Transverse colon (tissue), 4 donors: ENCODE measurements around the gene GJA10. TPM values are rescaled to one million over a fixed set of nuclear protein-coding genes. Genes with fewer than 3 reads are reported as not detected.

Source experiments
- DNase-seq: peaks from one replicate; pipeline ENCODE4 v3.0.0-alpha.2; 2019
- H3K27ac ChIP-seq, 4 donors: fragments of 200-600 bp; sonication (generic); 2 replicates each; pipeline ENCODE4 v1.5.1; 2016 to 2018; ENCODE audit warnings: inconsistent platforms in 4 of 4
- H3K27me3 ChIP-seq: fragments of 200-600 bp; sonication (generic); 2 replicates; pipeline ENCODE4 v1.5.1; 2017; ENCODE audit warnings: inconsistent platforms
- H3K36me3 ChIP-seq, 4 donors: fragments of 200-600 bp; sonication (generic); 2 replicates each; pipeline ENCODE4 v1.5.1; 2017 to 2019; ENCODE audit warnings: inconsistent platforms in 4 of 4
- H3K4me1 ChIP-seq, 4 donors: fragments of 200-600 bp; sonication (generic); 2 replicates each; pipeline ENCODE4 v1.5.1; 2017 to 2020; ENCODE audit warnings: inconsistent platforms in 4 of 4
- H3K4me3 ChIP-seq, 4 donors: fragments of 200-600 bp; sonication (generic); 1 replicate in 1 of 4; 2 replicates in 3 of 4; pipeline versions ENCODE4 v1.5.1 to v1.6.1; 2017 to 2019; ENCODE audit warnings: inconsistent platforms in 4 of 4
- H3K9me3 ChIP-seq, 2 donors: fragments of 200-600 bp; sonication (generic); 2 replicates each; pipeline ENCODE4 v1.5.1; 2017 to 2019; ENCODE audit warnings: inconsistent platforms in 2 of 2
- EP300 ChIP-seq: sonication (generic); formaldehyde crosslinking; IDR thresholded peaks from one replicate; pipeline ENCODE4 v1.6.1; 2017; ENCODE audit warnings: antibody characterized with exemption, low read depth
- POLR2A ChIP-seq: fragments of 450-650 bp; IDR thresholded peaks from one replicate; pipeline ENCODE4 v1.6.1; 2016; ENCODE audit warnings: antibody characterized with exemption, mild to moderate bottlenecking, moderate library complexity
- POLR2AphosphoS5 ChIP-seq, 3 donors: sonication (generic); formaldehyde crosslinking; IDR thresholded peaks; one replicate each; pipeline ENCODE4 v1.6.1; 2016; ENCODE audit warnings: antibody characterized with exemption in 3 of 3
- WGBS, 2 donors: methylation state at CpG; one replicate each; pipeline ENCODE4 v1.1.5; 2018; ENCODE audit warnings: low coverage in 1 of 2; 5-methylcytosine and 5-hydroxymethylcytosine counted together
- in situ Hi-C, 4 donors: fragments of 200-750 bp; cut with MboI; loops; one replicate each; pipeline versions ENCODE4 v1.15.0 to v1.15.1; 2017; ENCODE audit warnings: low sequenced_read_pairs in 3 of 4, low pct_ligation_motif_present in 1 of 4, low pct_unique_long_range_greater_than_20kb in 1 of 4
- intact Hi-C: fragments of 100-400 bp; cut with DNase I; formaldehyde crosslinking; loops from one replicate; pipeline ENCODE4 v1.15.1; 2023; ENCODE audit warnings: low total_unique reads
- total RNA-seq, 4 donors: library from RNA; depleted of rRNA; stranded (reverse); fragments of >200 nt; gene quantifications; one replicate each; pipeline ENCODE4 v1.1.0, GENCODE V29; 2016
- TF ChIP-seq, protein P1 (sequence below), 5 experiments: fragments of 200-600 bp in 3 of 5; fragments of 450-650 bp in 2 of 5; sonication (generic) in 3 of 5; IDR thresholded peaks; 1 replicate in 2 of 5; 2 replicates in 3 of 5; pipeline ENCODE4 v1.5.1; 2016 to 2017; ENCODE audit warnings: antibody characterized with exemption in 5 of 5, inconsistent platforms in 3 of 5, mild to moderate bottlenecking in 2 of 5, moderate library complexity in 1 of 5

Gene GJA10
- total RNA-seq, 4 donors from 2014 or later: not detected

DNA sequence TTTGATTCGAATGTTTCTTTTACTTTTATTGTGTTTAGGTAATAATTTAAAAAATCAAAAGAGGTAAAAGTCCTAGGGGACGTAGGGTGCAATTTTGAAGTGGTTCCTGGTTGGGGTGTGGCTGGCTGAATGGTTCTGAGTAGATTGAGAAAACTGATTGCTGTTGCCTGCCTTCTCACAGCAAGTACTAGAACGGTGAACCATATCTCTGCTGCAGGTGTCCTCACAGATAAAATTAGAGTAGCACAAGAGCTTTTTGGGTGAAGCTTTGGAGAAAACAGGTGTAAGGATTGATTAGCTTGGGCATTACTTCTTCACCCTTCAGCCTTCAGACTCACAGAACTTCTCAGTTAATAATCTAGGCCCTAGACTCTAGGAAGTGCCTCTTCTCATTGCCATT, 19.8 kb upstream of the GJA10 start:
- peak; percentile 12 for DNase-seq
- in situ Hi-C loops (no loop called here), intact Hi-C loops (no loop called here)
- peaks cover 0 to 2% (median 0%) of the 10 kb centered on the region in 4 donors for H3K4me1 ChIP-seq
- peak overlapping the region in 1 of 4 donors; percentile 1 for H3K27ac ChIP-seq
- 52 to 55% methylated on average over 3 of the region's 3 CpGs for WGBS, 2 donors
- TF ChIP-seq EP300 (no peak), POLR2A (no peak), POLR2AphosphoS5 (IDR thresholded peaks at IDR 0.05) (no peak)
- TF ChIP-seq, protein P1, sequence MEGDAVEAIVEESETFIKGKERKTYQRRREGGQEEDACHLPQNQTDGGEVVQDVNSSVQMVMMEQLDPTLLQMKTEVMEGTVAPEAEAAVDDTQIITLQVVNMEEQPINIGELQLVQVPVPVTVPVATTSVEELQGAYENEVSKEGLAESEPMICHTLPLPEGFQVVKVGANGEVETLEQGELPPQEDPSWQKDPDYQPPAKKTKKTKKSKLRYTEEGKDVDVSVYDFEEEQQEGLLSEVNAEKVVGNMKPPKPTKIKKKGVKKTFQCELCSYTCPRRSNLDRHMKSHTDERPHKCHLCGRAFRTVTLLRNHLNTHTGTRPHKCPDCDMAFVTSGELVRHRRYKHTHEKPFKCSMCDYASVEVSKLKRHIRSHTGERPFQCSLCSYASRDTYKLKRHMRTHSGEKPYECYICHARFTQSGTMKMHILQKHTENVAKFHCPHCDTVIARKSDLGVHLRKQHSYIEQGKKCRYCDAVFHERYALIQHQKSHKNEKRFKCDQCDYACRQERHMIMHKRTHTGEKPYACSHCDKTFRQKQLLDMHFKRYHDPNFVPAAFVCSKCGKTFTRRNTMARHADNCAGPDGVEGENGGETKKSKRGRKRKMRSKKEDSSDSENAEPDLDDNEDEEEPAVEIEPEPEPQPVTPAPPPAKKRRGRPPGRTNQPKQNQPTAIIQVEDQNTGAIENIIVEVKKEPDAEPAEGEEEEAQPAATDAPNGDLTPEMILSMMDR (IDR thresholded peaks at IDR 0.05): no peak
- no peak overlapping the region for H3K4me3 ChIP-seq
- H3K27me3 ChIP-seq: no peaks in the 10 kb centered on the region
- peaks cover 0 to 17% (median 6%) of the 10 kb centered on the region in 4 donors for H3K36me3 ChIP-seq
- H3K9me3 ChIP-seq: no peaks in the 10 kb centered on the region

DNA sequence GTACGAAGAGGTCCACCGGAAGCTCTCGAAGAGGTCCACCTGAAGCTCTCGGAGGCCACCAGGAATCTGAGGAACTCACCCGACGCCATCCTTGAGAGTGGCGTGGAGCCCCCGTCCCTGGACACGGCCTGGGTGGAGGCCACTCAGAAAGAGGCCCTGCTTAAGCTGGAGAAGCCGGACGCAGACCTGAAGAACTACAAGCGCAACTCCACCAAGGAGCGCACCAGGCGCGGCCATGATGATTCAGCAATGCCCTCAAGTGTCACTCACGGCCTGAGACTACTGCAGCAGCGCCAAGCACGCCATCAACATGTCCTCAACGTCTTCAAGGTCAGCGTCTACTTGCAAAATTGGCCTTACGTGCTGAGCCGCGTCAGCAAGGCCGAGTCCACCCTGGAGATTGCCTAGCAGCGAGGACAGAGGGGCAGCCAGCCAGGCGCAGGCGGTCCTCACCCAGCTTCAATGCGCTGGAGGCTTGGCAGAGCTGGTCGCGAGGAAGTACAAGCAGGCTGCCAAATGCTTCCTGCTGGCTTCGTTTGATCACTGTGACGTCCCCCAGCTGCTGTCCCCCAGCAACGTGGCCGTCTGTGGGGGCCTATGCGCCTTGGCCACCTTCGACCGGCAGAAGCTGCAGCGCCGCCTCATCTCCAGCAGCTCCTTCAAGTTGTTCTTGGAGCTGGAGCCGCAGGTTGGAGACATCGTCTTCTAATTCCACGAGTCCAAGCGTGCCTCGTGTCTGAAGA, 7.7 kb upstream of the GJA10 start:
- Histone ChIP-seq H3K27ac (no peak overlapping the region), H3K36me3 (no peaks in the 10 kb centered on the region), H3K9me3 (no peaks in the 10 kb centered on the region), H3K4me1 (no peaks in the 10 kb centered on the region), H3K4me3 (no peak overlapping the region), H3K27me3 (peaks cover 37% of the 10 kb centered on the region)
- DNase-seq: no peak
- WGBS, 2 donors: 95% methylated on average over 40 of the region's 44 CpGs; no CpG with 5 or more reads in 1 of the 2 donors
- intact Hi-C loops: no loop called here
- TF ChIP-seq POLR2A (no peak), EP300 (no peak), POLR2AphosphoS5 (IDR thresholded peaks at IDR 0.05) (no peak)
- TF ChIP-seq, protein P1 (IDR thresholded peaks at IDR 0.05): no peak
- in situ Hi-C loops: no loop called here

DNA sequence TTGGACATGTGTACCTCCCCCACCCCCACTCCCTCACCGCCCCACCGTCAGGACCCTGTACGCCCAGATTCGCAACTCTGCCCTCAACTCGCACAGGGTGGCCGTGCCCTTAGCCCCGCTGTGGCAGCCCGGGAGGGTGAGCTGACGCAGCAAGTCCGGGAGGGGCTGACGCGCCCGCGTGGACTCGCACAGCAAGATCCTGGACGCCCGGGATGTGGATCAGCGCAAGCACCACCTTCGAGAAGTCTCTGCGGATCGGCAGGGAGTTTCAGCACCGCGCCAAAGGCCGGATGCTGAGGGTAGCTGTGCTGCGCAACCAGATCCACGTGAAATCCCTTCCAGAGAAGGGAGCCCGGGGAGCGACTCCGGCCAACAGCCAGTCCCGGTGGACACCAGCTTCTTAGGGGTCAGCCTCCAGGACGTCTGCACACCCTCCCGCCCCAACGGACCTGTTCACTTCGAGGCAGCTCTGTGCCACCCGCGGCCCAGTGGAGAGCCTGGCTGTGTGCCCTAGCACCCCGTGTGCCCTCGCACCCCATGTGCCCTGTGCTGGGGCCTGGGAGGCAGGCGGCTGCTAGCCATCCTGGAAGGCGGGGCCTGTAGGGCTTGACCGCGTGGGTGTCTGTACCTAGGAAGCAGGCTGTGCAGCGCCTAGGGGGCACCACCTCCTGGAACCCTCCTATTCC, 6.7 kb upstream of the GJA10 start:
- no peak for TF ChIP-seq EP300
- no peak for TF ChIP-seq POLR2AphosphoS5 (IDR thresholded peaks at IDR 0.05)
- no peak for TF ChIP-seq POLR2A
- TF ChIP-seq, protein P1 (IDR thresholded peaks at IDR 0.05): no peak
- in situ Hi-C loops (no loop called here), intact Hi-C loops (no loop called here)
- H3K36me3 ChIP-seq: no peaks in the 10 kb centered on the region
- DNase-seq: no peak
- 31 to 50% methylated on average over 2 to 26 of the region's 43 CpGs for WGBS, 2 donors
- H3K4me3 ChIP-seq: peak overlapping the region in 1 of 4 donors; percentile 7
- H3K27me3 ChIP-seq: peaks cover 47% of the 10 kb centered on the region
- no peak overlapping the region for H3K27ac ChIP-seq
- no peaks in the 10 kb centered on the region for H3K4me1 ChIP-seq
- no peaks in the 10 kb centered on the region for H3K9me3 ChIP-seq

DNA sequence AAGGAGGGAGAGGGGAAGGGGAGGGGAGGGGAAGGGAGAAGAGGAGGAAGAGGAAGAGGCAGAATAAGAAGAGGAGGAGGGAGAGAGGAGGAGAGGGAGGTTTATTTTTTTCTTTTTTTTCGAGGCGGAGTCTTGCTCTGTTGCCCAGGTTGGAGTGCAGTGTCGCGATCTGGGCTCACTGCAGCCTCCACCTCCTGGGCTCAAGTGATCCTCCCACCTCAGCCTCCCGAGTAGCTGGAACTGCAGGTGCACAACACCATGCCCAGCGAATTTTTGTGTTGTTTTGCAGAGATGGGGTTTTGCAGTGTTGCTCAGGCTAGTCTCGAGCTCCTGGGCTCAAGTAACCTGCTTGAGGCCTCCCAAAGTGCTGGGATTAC, 6.1 kb upstream of the GJA10 start:
- Histone ChIP-seq H3K36me3 (no peaks in the 10 kb centered on the region), H3K9me3 (no peaks in the 10 kb centered on the region), H3K27ac (no peak overlapping the region), H3K4me3 (no peak overlapping the region), H3K27me3 (peaks cover 51% of the 10 kb centered on the region), H3K4me1 (no peaks in the 10 kb centered on the region)
- no peak for DNase-seq
- TF ChIP-seq POLR2A: no peak
- TF ChIP-seq EP300: no peak
- no peak for TF ChIP-seq POLR2AphosphoS5 (IDR thresholded peaks at IDR 0.05)
- TF ChIP-seq, protein P1 (IDR thresholded peaks at IDR 0.05): no peak
- intact Hi-C loops (no loop called here), in situ Hi-C loops (no loop called here)
- WGBS, 2 donors: 87 to 88% methylated on average over 7 of the region's 7 CpGs
